Fibroblast of upper back skin (primary cell): Measurements from ENCODE around the gene STKLD1.
A peak's percentile ranks its signal among the peaks of the same experiment; 100 is the strongest.

Experiments
- DNase-seq: peaks from one replicate; pipeline ENCODE4 v3.0.0-alpha.2; 2013

The STKLD1 gene

GRCh38 chr9:133346021-133346785 is 30.0 kb upstream of the STKLD1 start:
- DNase-seq: no peak

GRCh38 chr9:133347515-133347984 is 28.6 kb upstream of the STKLD1 start:
- DNase-seq: peak; percentile 17

- DNase-seq: peak; percentile 96
Observed at GRCh38 chr9:133347985-133348717, 28.0 kb upstream of the STKLD1 start, which contains the start of the genes MED22 and RPL7A. Gene MED22 (minus strand): TSS chr9:133348131. CDS start chr9:133346662, 1,469 bp downstream. Gene RPL7A (plus strand): TSS chr9:133348218. CDS start chr9:133348244, 26 bp downstream.

- no peak for DNase-seq
Observed at GRCh38 chr9:133348718-133349573, 27.2 kb upstream of the STKLD1 start.

- DNase-seq: no peak
Observed at GRCh38 chr9:133349965-133350616, 26.1 kb upstream of the STKLD1 start.

GRCh38 chr9:133351526-133351907 is 24.6 kb upstream of the STKLD1 start:
- DNase-seq: no peak

GRCh38 chr9:133351908-133352634 is 24.1 kb upstream of the STKLD1 start:
- DNase-seq: peak; percentile 66

GRCh38 chr9:133352635-133353340 is 23.4 kb upstream of the STKLD1 start:
- DNase-seq: no peak

GRCh38 chr9:133353548-133353947 is 22.6 kb upstream of the STKLD1 start:
- DNase-seq: no peak

- DNase-seq: no peak
Observed at GRCh38 chr9:133354766-133355165, 21.4 kb upstream of the STKLD1 start.

GRCh38 chr9:133355881-133356357 is 20.2 kb upstream of the STKLD1 start:
- DNase-seq: no peak

GRCh38 chr9:133356391-133357091 is 19.6 kb upstream of the STKLD1 start, which contains the start of the genes SURF1 and SURF2:
Gene SURF1 (minus strand): TSS chr9:133356487. CDS start chr9:133356453, 34 bp downstream.
Gene SURF2 (plus strand): TSS chr9:133356550. CDS start chr9:133356593, 43 bp downstream.
- peak; percentile 73 for DNase-seq

- no peak for DNase-seq
Observed at GRCh38 chr9:133357656-133358055, 18.5 kb upstream of the STKLD1 start.

- DNase-seq: no peak
Observed at GRCh38 chr9:133359399-133360175, 16.6 kb upstream of the STKLD1 start.

- no peak for DNase-seq
Observed at GRCh38 chr9:133360400-133361393, 15.5 kb upstream of the STKLD1 start.

- no peak for DNase-seq
Observed at GRCh38 chr9:133361507-133362092, 14.6 kb upstream of the STKLD1 start.

GRCh38 chr9:133362359-133363044 is 13.7 kb upstream of the STKLD1 start:
- no peak for DNase-seq
